ENCODE results near the gene ADAMTSL1. TPM values are rescaled to one million over a fixed set of nuclear protein-coding genes. Genes with fewer than 3 reads are reported as not detected.

The ADAMTSL1 gene
- polyA plus RNA-seq, 10 donors: 10.8 to 27.8 (median 16.3) TPM

- peak in 1 of 3 donors; percentile 49 for DNase-seq
Measured at GRCh38 chr9:18775241-18775640, 301.3 kb downstream of the ADAMTSL1 start.

DNA sequence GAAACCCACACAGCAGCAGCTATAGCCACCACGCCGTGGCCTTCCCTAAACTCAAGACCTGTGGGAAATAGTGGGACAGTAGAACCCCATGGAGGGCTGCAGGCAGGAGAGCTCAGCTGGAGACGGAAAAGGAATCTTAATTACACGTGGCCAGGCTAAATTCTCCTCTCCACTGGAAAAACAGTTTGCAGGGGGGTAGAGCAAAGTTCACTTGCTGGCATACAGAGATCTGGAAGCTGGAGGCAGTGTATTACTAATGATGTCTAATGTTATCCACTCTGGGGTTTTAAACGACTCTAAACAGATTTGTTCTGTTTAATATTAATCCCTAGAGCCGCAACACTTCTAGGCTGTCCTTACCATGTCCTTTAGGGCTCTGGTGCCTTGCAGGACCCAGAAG lies 302.0 kb downstream of the ADAMTSL1 start:
- DNase-seq: no peak

DNA sequence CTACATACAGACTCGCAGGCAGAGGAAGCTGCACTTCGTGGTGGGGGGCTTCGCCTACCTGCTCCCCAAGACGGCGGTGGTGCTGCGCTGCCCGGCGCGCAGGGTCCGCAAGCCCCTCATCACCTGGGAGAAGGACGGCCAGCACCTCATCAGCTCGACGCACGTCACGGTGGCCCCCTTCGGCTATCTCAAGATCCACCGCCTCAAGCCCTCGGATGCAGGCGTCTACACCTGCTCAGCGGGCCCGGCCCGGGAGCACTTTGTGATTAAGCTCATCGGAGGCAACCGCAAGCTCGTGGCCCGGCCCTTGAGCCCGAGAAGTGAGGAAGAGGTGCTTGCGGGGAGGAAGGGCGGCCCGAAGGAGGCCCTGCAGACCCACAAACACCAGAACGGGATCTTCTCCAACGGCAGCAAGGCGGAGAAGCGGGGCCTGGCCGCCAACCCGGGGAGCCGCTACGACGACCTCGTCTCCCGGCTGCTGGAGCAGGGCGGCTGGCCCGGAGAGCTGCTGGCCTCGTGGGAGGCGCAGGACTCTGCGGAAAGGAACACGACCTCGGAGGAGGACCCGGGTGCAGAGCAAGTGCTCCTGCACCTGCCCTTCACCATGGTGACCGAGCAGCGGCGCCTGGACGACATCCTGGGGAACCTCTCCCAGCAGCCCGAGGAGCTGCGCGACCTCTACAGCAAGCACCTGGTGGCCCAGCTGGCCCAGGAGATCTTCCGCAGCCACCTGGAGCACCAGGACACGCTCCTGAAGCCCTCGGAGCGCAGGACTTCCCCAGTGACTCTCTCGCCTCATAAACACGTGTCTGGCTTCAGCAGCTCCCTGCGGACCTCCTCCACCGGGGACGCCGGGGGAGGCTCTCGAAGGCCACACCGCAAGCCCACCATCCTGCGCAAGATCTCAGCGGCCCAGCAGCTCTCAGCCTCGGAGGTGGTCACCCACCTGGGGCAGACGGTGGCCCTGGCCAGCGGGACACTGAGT lies 303.2 kb downstream of the ADAMTSL1 start:
- DNase-seq: no peak

DNA sequence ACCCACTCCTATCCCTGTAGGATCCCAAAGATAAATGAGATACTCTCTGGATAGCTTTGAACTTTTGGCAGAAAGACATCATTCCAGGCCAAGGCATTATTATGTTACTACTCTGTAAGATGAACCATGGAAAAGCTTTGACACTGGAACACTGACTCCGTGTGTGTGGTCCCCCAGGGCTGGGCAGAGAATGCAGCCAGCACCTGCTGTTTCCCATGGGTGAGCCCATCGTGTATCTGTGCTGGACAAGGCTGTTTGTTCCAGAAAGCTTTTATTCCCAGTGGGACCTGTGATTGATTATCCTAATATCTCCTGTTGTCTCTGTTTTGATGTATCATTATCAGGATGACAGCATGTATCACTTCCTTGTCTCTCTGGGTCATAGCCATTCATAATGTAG lies 304.2 kb downstream of the ADAMTSL1 start:
- DNase-seq: no peak

- DNase-seq: peak in 1 of 3 donors; percentile 51
Measured at GRCh38 chr9:18778846-18779245, 304.9 kb downstream of the ADAMTSL1 start.

DNA sequence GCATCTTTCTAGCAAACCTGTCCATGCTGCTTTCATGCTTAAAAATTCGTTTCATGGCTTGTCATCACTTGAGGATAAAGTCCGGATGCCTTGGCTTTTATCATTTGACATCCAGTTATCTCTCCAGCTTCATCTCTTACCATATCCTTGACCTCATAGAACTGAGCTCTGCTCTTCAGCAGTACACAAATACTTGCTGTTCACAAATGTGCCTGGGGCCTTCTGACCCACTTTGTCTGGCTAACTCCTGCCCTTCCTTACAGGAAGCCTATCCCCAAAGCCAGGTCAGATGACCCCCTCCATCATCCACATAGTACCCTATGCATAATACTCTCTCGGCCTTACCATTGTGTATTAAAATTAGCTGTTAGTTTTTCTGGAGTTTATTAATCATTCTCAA lies 310.0 kb downstream of the ADAMTSL1 start:
- no peak for DNase-seq

DNA sequence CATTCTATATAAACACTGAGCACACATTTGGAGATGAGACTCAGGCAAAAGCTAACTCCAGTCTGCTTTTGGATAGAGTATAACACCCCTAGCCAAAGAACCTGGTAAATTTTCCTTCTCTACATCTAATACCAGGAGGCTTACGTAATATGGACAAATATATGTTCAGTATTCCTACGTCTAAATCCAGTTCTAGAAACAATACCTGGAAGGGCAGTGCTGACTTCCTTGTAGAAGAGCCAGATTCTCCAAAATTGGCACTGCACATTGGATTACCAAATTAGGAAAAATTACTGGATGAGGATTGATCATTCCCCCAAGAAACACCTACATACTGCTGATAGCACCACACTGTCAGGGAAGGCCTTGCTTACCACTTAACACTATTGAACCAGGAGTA lies 311.7 kb downstream of the ADAMTSL1 start:
- no peak for DNase-seq

DNA sequence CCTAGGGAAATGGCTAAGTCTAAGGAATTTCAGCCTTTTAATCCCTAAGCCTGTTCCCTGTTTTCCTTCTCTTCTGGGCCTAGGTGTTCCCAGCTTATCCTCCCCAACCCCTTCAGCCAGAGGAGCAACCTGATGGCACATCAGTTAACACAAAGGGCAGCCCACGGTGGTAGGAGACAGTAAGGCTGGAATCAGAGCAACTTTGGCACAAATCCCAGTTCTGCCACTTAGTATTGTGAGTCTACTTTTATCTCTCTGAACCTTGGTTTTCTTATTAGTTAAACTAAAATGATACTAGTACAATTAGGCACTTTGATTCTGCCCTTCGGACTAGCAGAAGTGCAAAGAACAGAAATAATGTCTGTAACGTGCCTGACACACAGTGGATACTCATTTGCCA lies 312.2 kb downstream of the ADAMTSL1 start:
- no peak for DNase-seq

GRCh38 chr9:18786911-18787650 lies 313.1 kb downstream of the ADAMTSL1 start:
- DNase-seq: peak; percentile 50 to 85 (median 53)

- DNase-seq: no peak
Measured at GRCh38 chr9:18788256-18788655, 314.3 kb downstream of the ADAMTSL1 start.

GRCh38 chr9:18791074-18791473 lies 317.1 kb downstream of the ADAMTSL1 start:
- no peak for DNase-seq

DNA sequence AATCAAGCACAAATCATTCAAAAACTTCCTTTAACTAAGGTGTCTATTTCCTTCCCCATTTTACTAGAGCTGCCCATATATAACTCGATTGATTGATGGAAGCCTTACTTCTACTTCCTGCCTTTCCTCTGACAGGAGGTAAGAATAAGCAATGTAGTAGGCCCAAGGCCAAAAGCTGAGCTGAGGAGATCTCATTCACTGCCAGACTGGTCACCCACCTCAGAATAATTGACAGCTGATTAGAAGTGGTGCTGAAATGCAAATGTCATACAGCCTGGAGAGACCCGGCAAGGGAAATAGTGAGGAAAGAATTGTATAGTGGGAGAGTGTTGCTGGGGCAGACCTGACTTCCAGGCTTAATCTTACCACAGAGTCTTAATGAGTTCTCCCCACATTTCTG lies 319.2 kb downstream of the ADAMTSL1 start:
- no peak for DNase-seq

- peak in 2 of 3 donors; percentile 29 to 55 for DNase-seq
Measured at GRCh38 chr9:18795947-18796671, 322.2 kb downstream of the ADAMTSL1 start.

- no peak for DNase-seq
Measured at GRCh38 chr9:18796696-18797270, 322.8 kb downstream of the ADAMTSL1 start.

DNA sequence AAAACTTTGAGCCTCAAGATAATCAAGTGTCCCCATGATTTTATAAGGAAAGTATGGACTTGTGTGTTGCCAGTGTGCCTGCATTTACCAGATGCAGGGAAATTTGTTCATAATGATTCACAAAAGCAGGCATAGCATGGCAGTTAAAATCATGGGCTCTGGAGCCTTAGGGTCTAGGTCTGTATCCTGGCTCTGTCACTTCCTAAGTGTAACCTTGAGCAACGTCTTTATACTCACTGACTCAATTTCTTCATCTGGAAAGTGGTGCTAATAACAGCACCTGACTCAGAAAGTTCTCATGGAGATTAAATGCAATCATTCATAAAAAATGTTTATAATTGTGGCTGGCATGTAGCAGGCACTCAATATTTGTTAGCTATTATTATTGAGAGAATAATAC lies 324.2 kb downstream of the ADAMTSL1 start:
- DNase-seq: no peak

- no peak for DNase-seq
Measured at GRCh38 chr9:18798508-18799290, 324.7 kb downstream of the ADAMTSL1 start.

- no peak for DNase-seq
Measured at GRCh38 chr9:18799428-18799827, 325.5 kb downstream of the ADAMTSL1 start.

- no peak for DNase-seq
Measured at GRCh38 chr9:18800579-18800978, 326.6 kb downstream of the ADAMTSL1 start.

DNA sequence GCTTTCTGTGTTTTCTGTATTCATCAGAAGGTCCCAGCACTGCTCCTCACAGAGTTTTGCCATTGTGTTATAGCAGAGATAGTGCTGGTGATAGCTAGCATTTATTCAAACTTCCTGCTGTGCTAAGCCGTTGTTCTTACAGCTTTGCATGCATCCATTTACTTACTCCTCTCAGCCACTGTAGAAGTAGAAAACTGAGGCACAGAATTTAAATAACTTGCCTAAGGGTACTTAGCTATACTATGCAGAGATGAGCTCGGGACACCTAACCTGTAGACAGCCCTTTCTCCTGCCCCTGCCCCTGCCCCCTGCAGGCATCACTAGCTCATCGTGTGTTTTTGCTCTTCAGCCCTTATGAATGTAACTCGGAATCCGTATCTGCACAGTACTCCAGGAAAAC lies 331.4 kb downstream of the ADAMTSL1 start:
- no peak for DNase-seq

- peak; percentile 22 to 76 (median 44) for DNase-seq
Measured at GRCh38 chr9:18806232-18807080, 332.5 kb downstream of the ADAMTSL1 start.
